ENCODE data around the gene PAK4. TPM values are rescaled to one million over a fixed set of nuclear protein-coding genes. Genes with fewer than 3 reads are reported as not detected.

The PAK4 gene
- total RNA-seq, 1 experiment from 2014 or later = 63.1 TPM

- Histone ChIP-seq H3K4me1 (ENCODE audit: insufficient read depth, low read length) (no peaks in the 10 kb centered on the region), H2BK120ac (ENCODE audit: low read depth, low read length, poor library complexity, severe bottlenecking) (no peak overlapping the region), H4K91ac (ENCODE audit: insufficient read length, low read depth, low read length) (no peak overlapping the region), H4K8ac (replicated peaks; ENCODE audit: insufficient read length, low read depth, low read length) (no peak overlapping the region), H3K9ac (ENCODE audit: extremely low read depth, insufficient read length, low read length) (no peak overlapping the region), H3K4ac (ENCODE audit: low read depth, low read length) (no peak overlapping the region), H3K23me2 (ENCODE audit: insufficient read length, low read depth, low read length, poor library complexity, severe bottlenecking) (no peaks in the 10 kb centered on the region), H4K20me1 (ENCODE audit: control insufficient read depth, insufficient read depth, insufficient read length) (no peaks in the 10 kb centered on the region), H3K79me1 (ENCODE audit: insufficient read depth, low read depth, low read length, poor library complexity, severe bottlenecking) (no peaks in the 10 kb centered on the region), H2AFZ (ENCODE audit: low read length) (no peak overlapping the region), H3K9me3 (ENCODE audit: control insufficient read depth, low read depth, low read length) (no peaks in the 10 kb centered on the region), H2BK12ac (ENCODE audit: insufficient read length, low read depth, low read length) (no peak overlapping the region), H2BK15ac (ENCODE audit: low read depth, low read length) (no peak overlapping the region), H4K5ac (ENCODE audit: insufficient read length, low read depth, low read length) (no peak overlapping the region), H2AK5ac (ENCODE audit: insufficient read length, low read length) (no peak overlapping the region), H3T11ph (ENCODE audit: low read length) (no peak overlapping the region), H3K4me2 (ENCODE audit: insufficient read depth, insufficient read length, low read length) (no peak overlapping the region), H3K27ac (ENCODE audit: insufficient read length, low read depth, low read length) (no peak overlapping the region), H3K23ac (ENCODE audit: insufficient read length, low read depth, low read length) (no peak overlapping the region), H3K18ac (ENCODE audit: insufficient read length, low read depth, low read length) (no peak overlapping the region), H3K14ac (ENCODE audit: insufficient read depth, low read length) (no peak overlapping the region), H2BK20ac (ENCODE audit: low read depth, low read length, poor library complexity, severe bottlenecking) (no peak overlapping the region), H2BK5ac (ENCODE audit: insufficient read length, low read length) (no peak overlapping the region), H3K27me3 (ENCODE audit: insufficient read depth, low read length) (no peaks in the 10 kb centered on the region; the same call in 1 of the 2 replicates), H3K79me2 (ENCODE audit: insufficient read depth, low read length) (no peaks in the 10 kb centered on the region), H3K56ac (ENCODE audit: insufficient read length, low read depth, low read length) (no peak overlapping the region)
- Mint-ChIP-seq H3K36me3 (ENCODE audit: insufficient read depth in 1 of 3, low read depth in 3 of 3) (no peaks in the 10 kb centered on the region), H3K27me3 (ENCODE audit: low read depth) (peaks cover 22% of the 10 kb centered on the region), H3K4me3 (no peak overlapping the region), H3K27ac (no peak overlapping the region), H3K4me1 (peaks cover 4% of the 10 kb centered on the region in 2 experiments; a peak in 1 of 4 replicates), H3K9me3 (no peaks in the 10 kb centered on the region)
- TF ChIP-seq CTCF (conservative IDR thresholded peaks at IDR 0.05) = no peak
- DNase-seq = no peak
- WGBS (ENCODE audit: extremely low coverage, insufficient read length, low lambda C conversion rate) = no CpG with 5 or more reads among the region's 7 CpGs
Measured at GRCh38 chr19:39106194-39106593, 19.4 kb upstream of the PAK4 start.

Measured in H9 (cell line).